GM11168 (cell line): ENCODE results near the gene CIART.
"Not testable (repeated sequence)": the region's sequence is repeated elsewhere in the genome, so short reads cannot be mapped to it uniquely, and the experiment has no call there.

Experiments used
- in situ Hi-C: fragments of 300-500 bp; cut with MboI; formaldehyde crosslinking; loops from one replicate; pipeline ENCODE4 v1.12.0; 2022; ENCODE audit warnings: low sequenced_read_pairs; ENCODE audit not compliant: unreplicated experiment

The CIART gene

GRCh38 chr1:150281758-150282557 is at the start of gene CIART:
TSS of gene CIART (plus strand) at chr1:150282554. CDS start at chr1:150283268, 714 bp downstream.
- in situ Hi-C loops = no loop called here

GRCh38 chr1:150232921-150233320 is 49.4 kb upstream of the CIART start:
- in situ Hi-C loops = not testable (repeated sequence)

- in situ Hi-C loops = no loop called here
Measured at GRCh38 chr1:150233359-150234308, 48.7 kb upstream of the CIART start.

- in situ Hi-C loops = no loop called here
Measured at GRCh38 chr1:150234309-150234565, 48.1 kb upstream of the CIART start.

GRCh38 chr1:150234566-150235293 is 47.6 kb upstream of the CIART start:
- in situ Hi-C loops = no loop called here

GRCh38 chr1:150235294-150235851 is 47.0 kb upstream of the CIART start:
- in situ Hi-C loops = no loop called here

- in situ Hi-C loops = no loop called here
Measured at GRCh38 chr1:150235852-150236613, 46.3 kb upstream of the CIART start, which contains the start of gene ANP32E. TSS of gene ANP32E (minus strand) at chr1:150236112. CDS start at chr1:150235786, 326 bp downstream.

GRCh38 chr1:150236614-150237100 is 45.7 kb upstream of the CIART start:
- in situ Hi-C loops = no loop called here

- in situ Hi-C loops = not testable (repeated sequence)
Measured at GRCh38 chr1:150237176-150237575, 45.2 kb upstream of the CIART start.

GRCh38 chr1:150237746-150238145 is 44.6 kb upstream of the CIART start:
- in situ Hi-C loops = no loop called here

GRCh38 chr1:150243003-150243402 is 39.4 kb upstream of the CIART start:
- in situ Hi-C loops = no loop called here

- in situ Hi-C loops = no loop called here
Measured at GRCh38 chr1:150249936-150250335, 32.4 kb upstream of the CIART start.

GRCh38 chr1:150256198-150256553 is 26.2 kb upstream of the CIART start:
- in situ Hi-C loops = no loop called here

GRCh38 chr1:150256554-150257341 is 25.6 kb upstream of the CIART start:
- in situ Hi-C loops = no loop called here

- in situ Hi-C loops = no loop called here
Measured at GRCh38 chr1:150257624-150258585, 24.4 kb upstream of the CIART start, which contains the start of gene CA14. TSS of gene CA14 (plus strand) at chr1:150257774. CDS start at chr1:150258129, 355 bp downstream.

- in situ Hi-C loops = no loop called here
Measured at GRCh38 chr1:150259217-150259616, 23.1 kb upstream of the CIART start.
